ENCODE data around the gene UBTD1.

UBTD1 gene

DNA sequence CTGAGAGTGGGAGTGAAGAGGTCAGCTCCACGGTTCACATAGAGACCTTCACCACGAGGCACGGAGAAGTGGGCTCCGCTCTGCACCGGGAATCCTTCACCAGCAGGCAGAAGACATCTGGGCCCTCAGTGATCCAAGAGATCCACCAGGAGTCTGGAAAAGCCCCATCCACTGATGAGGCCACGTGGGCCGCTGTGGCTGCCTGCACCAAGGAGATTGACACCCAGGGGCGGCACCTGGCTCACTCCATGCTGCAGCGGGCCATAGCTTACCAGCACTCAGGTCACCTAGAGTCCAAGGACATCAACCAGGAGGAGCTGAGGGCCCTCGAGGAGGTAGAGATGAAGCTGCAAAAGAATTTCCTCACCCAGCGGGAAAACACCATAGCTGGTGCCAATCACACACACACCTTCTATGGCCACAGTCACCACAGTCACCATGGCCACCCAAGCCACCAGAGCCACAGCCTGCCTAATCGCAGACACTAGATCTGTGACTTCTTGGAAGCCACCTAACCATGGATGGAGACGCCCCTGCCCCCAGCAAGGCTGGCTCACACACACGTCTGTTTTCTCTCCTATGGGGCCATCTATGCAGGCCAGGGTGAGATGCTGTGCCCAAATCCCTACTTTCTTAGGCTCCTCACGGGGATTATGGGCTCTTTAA, 91.5 kb downstream of the UBTD1 start:
- no peak for DNase-seq

DNA sequence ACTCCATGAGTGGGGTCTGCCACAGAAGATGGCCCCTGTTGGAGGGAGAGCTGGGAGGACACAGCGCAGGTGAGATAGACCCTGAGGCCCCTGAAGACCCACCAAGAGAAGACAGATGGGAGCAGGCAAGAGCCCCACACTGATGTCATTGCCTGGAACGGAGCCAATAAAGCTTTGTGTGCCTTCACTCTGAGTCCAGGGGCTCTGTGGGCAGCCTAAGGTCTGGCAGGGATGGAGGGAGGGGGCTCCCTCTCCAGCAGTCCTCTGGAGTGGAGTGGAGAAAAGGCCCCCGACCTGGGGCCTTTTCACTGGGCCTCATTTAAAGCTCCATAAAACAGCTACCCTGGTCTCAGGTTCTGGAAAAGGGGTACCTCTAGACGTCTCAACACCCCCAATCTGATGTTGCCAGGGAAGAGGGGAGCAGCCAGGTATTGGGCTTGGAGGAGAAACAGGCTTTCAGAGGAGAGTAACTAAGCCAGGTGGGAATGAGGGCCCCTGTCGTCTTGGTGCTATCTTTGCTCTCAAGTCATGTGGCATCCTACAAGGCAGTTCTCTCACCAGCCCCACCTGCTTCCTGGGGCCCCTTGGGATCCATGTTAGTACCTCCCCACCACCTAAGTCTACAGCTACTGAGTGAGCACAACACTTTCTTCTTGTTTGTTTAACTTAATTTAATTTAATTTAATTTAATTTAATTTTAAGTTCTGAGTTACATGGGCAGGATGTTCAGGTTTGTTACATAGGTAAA, 92.2 kb downstream of the UBTD1 start:
- DNase-seq = no peak

DNA sequence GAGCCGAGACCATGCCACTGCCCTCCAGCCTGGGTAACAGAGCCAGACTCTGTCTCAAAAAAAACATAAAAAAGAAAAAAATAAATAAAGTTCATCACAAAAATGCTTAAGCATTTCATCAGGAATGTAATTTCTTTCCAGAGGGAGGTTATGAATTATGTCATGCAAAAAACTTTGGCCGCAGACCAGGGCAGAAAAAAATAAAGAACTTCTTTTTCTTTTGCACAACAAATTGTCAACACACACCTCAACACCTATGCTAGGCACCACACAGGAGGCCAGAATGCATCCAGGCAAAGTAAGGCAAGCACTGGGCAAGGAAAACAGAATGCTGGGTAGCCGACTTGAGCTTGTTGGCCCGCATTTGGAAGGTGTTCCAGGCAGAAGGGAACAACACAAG, 94.7 kb downstream of the UBTD1 start:
- no peak for DNase-seq

DNA sequence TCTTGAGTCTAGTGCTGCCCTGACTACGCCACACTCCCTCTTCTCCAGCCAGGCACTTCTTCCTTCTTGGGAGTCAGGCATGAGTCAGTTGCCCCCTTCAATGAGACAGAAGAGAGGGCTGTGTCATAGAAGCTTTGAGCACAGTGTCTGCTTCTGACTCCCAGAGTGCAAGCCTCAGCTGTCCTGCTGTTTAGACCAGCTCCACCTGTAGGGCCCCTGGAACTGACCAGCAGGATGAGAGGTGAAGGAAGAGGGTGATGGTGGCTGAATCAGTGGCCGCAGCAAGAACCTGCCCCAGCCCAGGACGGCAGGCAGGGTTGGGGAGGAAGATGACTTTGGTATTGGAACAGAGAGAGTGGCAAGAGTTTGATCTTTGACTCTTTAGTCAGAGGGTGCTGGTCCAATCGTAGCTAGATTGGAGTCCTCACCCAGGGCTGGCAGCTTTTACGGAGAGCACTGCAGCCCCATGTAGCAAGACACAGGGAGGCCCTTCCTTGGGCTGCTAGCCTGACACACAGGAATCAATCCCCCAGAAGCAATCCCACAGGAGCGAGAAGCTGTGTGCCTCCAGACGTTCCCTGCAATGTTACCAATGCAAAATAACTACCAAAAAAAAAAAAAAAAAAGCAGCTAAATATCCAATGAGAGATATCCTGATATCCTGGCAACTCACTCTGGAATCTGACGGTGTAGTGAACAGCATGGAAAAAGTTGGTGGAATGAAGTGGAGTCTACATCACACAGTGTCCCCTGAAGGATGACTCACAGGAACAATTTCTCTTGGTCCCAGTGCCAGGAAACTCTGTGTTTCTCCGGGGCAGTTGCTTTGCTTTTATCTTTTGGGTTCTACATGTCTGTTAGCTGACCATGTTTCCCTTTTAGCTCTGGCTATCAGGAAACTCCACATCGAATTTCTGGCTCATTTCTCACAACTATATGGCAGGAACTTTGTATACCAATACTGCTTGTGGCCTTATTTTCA, 97.7 kb downstream of the UBTD1 start:
- no peak for DNase-seq

DNA sequence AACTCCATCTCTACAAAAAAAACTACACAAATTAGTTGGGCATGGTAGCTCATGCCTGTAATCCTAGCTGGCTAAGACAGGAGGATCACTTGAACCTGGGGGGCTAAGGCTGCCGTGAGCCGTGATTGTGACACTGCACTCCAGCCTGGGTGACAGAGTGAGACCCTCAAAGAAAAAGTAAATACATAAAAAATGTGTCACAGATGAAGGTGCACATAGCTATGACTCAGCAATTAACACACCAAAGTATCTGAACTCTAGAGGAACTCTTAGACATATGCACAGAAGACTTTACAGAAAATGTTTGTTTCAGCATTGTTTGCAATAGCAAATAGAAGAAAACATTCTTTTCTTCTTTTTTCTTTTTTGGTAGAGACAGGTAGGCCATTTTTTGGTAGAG, 99.1 kb downstream of the UBTD1 start:
- no peak for DNase-seq

DNA sequence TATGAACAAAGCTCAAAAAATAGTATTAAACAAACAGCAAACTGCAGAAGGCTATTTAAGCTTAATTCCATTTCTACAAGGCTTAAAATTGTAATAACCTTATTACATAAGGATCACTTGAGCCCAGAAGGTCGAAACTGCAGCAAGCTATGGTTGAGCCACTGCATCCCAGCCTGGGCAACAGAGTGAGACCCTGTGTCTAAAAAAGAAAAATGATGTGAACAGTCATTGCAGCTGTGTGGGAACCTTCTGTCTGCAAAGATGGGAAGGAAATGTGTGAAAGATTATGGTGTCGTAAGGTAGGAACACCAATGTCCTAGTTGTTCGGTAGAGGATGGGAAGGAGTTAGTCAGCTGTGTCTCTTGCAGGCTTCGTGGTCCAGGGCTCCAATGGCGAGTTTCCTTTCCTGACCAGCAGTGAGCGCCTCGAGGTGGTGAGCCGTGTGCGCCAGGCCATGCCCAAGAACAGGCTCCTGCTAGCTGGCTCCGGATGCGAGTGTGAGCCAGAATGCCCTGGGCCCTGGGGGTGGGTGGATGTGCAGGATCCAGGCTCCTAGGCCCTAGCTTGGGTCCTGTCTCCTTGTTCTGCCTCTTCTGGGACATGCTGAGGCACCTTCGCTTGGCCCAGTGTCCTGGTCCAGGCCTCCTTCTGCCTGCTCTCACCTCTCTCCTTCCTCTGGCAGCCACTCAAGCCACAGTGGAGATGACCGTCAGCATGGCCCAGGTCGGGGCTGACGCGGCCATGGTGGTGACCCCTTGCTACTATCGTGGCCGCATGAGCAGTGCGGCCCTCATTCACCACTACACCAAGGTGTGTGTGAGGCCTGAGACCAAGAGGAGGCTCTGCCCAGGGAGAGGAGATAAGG, 99.9 kb downstream of the UBTD1 start:
- no peak for DNase-seq

DNA sequence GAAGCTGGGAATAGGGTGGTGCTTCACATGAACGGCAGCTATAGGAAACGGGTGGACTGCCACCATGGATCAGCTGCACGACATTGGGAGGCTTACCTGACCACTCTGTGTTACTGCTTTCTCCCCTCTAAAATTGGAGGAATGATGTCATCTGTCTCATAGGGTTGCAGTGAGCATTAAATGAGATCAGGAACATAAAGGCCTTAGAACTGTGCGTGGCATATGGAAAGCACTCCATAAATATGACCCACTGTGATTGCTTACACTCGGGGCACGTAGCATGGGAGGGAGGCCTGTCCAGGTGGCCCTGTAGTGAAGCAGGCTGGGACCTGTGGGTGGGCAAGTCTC, 100.5 kb downstream of the UBTD1 start:
- no peak for DNase-seq

DNA sequence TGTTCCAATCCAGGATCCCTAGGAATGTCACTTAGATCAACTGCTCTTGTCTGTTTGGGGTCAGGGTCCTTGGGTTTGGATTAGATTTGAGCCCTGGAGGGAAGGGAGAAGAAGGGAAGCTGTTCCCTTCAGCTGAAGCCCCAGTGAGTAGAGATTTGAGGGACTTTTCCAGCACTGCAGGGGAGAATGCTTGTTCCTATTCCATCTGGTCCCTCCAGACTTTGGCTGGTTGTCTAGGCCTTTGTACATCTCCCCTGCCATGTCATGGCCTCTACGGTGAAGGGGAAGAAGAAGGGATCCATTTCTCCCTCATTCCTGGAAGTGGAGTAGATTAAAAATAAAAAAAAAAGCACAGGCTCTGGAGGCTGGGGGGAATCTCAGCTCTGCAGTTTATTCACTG, 101.9 kb downstream of the UBTD1 start:
- DNase-seq = no peak

DNA sequence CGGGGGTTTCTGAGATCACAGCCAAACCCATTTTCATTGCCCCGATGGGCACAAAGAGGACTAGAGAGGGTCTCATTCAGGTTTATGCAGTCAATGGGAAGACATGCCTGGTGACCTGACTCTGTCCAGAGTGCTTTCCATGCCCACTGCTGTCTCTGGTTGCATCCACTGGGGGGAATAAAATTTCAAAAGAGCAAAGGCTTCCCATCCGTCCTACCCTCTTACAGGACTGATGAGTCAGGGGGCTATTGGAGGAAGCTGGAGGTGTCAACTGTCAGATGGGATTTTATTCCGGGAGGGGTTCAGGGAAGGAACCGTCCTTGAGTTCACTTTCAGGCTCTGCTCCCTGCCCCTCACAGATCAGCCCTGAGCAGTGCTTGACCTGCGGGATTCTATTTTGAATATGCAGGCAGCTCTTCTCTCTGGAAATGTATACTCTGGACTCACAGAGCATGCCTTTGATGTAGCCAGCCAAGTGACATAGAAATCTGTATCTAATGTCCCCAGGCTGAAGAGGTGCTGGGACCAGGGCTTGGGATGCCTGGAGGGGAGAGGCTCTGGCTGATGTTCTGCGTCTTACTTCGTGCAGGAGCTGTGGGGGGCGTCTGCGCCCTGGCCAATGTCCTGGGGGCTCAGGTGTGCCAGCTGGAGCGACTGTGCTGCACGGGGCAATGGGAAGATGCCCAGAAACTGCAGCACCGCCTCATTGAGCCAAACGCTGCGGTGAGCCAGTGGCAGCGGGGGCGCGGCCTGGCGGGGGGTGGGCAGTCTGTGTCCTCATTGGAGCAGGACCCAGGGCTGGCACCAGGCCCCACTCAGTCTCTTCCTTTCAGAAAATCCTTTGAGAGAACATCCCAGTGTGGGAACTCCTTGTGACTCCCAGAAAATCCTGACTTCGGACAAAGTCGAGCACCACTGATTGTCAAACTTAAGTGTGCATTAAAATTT, 102.8 kb downstream of the UBTD1 start:
- no peak for DNase-seq

DNA sequence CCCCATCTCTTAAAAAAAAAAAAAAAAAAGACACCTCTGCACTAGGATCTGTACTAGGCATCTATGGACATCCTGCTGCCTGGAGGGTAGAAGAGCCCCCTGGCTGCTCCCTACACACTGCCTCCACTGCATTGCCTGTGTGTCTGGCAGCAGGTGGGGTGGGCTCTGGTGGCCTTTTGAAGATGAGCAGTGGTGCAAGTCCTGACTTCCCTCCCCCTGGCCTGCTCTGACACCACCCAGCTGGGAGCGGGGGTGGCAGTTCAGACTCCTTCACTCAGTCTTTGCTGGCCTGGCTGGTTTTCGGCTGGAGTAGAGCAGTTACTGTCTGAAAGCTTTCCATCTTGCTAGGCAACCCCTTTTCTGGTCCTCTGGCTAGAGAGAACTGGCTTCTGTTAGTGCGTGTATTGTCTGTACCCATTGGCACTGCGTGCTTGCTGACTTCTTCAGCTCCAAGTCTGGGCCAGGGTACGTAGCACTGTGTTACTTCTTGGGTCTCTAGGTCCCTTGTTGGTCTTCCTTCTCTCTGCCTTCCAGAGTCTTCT, 108.4 kb downstream of the UBTD1 start:
- no peak for DNase-seq

DNA sequence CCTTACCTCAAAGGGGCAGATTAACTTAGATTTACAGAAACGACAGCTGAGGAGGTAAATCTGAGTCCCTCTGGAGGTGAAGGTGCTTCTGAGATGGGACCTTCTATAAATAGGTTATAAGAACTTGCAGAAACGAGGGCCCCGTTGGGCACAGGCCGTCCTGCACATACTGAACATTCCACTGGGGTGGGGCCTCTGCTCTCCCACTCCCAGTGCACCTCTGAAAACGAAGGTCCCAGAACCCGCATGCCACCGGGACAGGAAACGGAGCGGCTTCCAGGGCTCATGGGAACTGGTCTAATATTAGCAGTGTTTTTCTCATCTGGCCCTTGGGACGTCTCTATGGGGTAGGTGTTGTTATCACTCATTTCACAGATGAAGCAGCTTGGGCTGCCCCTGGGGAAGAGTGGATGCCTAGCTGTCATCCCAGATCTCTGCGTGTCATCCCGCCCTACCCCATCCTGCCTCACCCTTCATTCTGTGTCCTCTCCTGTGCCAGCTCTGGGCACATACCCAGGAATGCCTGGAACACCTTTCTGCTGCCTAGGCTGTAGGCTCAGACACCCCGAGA, 110.4 kb downstream of the UBTD1 start:
- no peak for DNase-seq

DNA sequence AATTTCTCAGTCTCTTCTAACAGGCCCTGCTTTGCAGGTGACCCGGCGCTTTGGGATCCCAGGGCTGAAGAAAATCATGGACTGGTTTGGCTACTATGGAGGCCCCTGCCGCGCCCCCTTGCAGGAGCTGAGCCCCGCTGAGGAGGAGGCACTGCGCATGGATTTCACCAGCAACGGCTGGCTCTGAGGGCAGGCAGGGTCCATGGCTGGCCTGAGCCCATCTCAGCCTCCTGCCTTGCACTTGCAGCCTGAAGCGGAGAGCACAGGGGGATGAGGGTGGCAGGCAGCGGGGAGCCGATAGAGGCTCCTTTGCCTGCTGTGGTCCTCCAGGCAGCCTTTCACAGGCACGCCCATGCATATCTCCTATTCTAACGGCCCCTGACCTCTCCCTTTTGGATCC, 112.7 kb downstream of the UBTD1 start:
- no peak for DNase-seq

DNA sequence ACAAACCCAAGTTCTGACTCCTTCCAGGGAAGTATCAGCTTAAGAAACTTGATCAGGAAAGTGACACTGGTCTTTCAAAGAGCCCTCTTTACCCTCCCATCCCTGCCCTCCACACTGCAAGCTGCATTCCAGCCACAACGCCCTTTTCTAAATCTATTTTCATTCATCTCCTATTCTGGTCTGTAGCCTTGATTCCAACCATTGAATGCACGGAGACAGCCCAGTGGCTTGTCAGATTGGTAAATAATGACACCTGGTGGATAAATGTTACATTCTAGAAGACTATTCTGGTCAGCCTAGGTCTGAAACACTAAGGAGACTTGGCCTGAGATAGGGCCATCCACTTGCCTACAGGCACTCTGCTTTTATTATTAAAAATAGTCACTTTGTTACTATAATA, 113.7 kb downstream of the UBTD1 start:
- peak; percentile 54 for DNase-seq

DNA sequence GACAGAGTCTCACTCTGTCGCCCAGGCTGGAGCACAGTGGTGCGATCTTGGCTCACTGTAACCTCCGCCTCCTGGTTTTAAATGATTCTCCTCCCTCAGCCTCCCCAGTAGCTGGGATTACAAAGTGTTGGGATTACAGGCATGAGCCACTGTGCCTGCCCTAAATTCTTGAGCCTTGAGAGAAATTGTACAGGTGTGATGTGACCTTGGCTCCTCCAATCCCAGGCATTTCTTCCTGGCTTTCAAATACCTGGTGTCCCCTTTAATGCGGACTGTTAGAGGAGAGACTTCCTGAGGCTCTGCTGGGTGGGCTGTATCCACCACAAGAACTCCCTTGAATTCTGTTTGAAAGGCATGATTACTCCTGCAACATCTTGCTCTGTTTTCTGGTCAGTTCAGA, 119.6 kb downstream of the UBTD1 start:
- DNase-seq = no peak

DNA sequence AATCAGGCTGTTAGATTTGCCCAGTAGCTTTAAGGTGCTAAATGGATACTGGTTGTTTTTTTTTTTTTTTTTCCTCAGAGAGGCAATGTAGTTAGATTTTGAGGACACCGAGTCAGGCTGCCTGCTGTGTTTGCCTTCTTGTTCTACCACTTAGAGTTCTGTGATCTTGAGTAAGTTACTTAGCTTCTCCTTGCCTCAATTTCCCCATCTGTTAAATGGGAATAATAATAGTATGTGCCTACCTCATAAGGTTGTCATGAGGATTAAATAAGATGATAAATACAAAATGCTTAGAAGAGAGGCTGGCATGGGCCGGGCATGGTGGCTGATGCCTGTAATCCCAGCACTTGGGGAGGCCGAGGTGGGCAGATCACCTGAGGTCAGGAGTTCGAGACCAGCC, 120.0 kb downstream of the UBTD1 start:
- DNase-seq = no peak
